Pons (tissue), 1 donor: Measurements from ENCODE around the gene PFDN1.
"Not testable (repeated sequence)": the region's sequence is repeated elsewhere in the genome, so short reads cannot be mapped to it uniquely, and the experiment has no call there.

ENCODE experiments used
- DNase-seq: peaks from one replicate; pipeline ENCODE4 v3.0.0-alpha.2; 2016; ENCODE audit warnings: low spot score

Gene PFDN1

GRCh38 chr5:140214831-140215230 lies 88.1 kb downstream of the PFDN1 start:
- DNase-seq = no peak

- DNase-seq = no peak
Observed at GRCh38 chr5:140213370-140213983, 89.4 kb downstream of the PFDN1 start.

- no peak for DNase-seq
Observed at GRCh38 chr5:140208065-140208464, 94.8 kb downstream of the PFDN1 start.

GRCh38 chr5:140207250-140207964 lies 95.5 kb downstream of the PFDN1 start:
- no peak for DNase-seq

GRCh38 chr5:140205952-140206351 lies 96.9 kb downstream of the PFDN1 start:
- no peak for DNase-seq

GRCh38 chr5:140205216-140205615 lies 97.7 kb downstream of the PFDN1 start:
- DNase-seq = no peak

GRCh38 chr5:140202610-140203009 lies 100.3 kb downstream of the PFDN1 start:
- DNase-seq = no peak

GRCh38 chr5:140202078-140202477 lies 100.8 kb downstream of the PFDN1 start:
- DNase-seq = no peak

GRCh38 chr5:140198915-140199314 lies 104.0 kb downstream of the PFDN1 start:
- DNase-seq = not testable (repeated sequence)

GRCh38 chr5:140197023-140197422 lies 105.9 kb downstream of the PFDN1 start:
- DNase-seq = no peak

GRCh38 chr5:140196115-140196814 lies 106.6 kb downstream of the PFDN1 start:
- DNase-seq = no peak
